HCT116 (cell line): Measurements from ENCODE around the gene RAD21L1. TPM values are rescaled to one million over a fixed set of nuclear protein-coding genes. Genes with fewer than 3 reads are reported as not detected.

ENCODE experiments used
- ATAC-seq: fragments of 200-7000 bp; cut with Tn5 transposase; 2 replicates; pipeline ENCODE4 v1.9.1; 2020; ENCODE audit warnings: mild to moderate bottlenecking, moderate library complexity
- BruUV-seq: library from RNA; stranded (reverse); fragments of 400-500 nt; replicated peaks from 2 replicates; lab custom pipeline; 2021; lab: Mats Ljungman, UMichigan
- CTCF ChIA-PET: fragments of 300-600 bp; sonication (Branson Sonifier 250); formaldehyde crosslinking; loops from one replicate; lab custom pipeline; 2021; ENCODE audit warnings: antibody characterized with exemption; lab: Charles Lee
- POLR2A ChIA-PET: fragments of 300-600, 350-600 bp; sonication (Branson Sonifier 250); formaldehyde crosslinking; loops from one replicate; lab custom pipeline; 2021; ENCODE audit warnings: antibody characterized with exemption; lab: Charles Lee
- RAD21 ChIA-PET, 2 experiments: fragments of 300-600 bp; sonication (Branson Sonifier 250); formaldehyde crosslinking; loops; one replicate each; lab custom pipeline; 2023; ENCODE audit warnings: low total read pairs in 2 of 2; ENCODE audit not compliant: uncharacterized antibody in 2 of 2, unreplicated experiment in 2 of 2, low non-redundant PET in 1 of 2; lab: Charles Lee
- DNase-seq: peaks from one replicate; pipeline ENCODE4 v3.0.0-alpha.2; 2010; ENCODE audit warnings: low read depth, low spot score
- H2AFZ ChIP-seq: fragments of 200-600 bp; shearing (Covaris generic), sonication (generic); 2 replicates; pipeline ENCODE4 v1.6.1; 2017; ENCODE audit warnings: low read depth, mixed run types, mixed read lengths, antibody characterized with exemption, low read length; ENCODE audit not compliant: poor library complexity, severe bottlenecking
- H3K27ac ChIP-seq: 2 replicates; pipeline ENCODE4 v1.5.1; 2012; ENCODE audit warnings: low read depth, low read length
- H3K27me3 ChIP-seq: fragments of 200-600 bp; sonication (generic); 2 replicates; pipeline ENCODE4 v1.6.1; 2016; ENCODE audit warnings: mixed run types, low read length, mixed read lengths; ENCODE audit not compliant: insufficient read depth
- H3K36me3 ChIP-seq, 2 experiments: fragments of 200-500 bp in 1 of 2; fragments of 200-600 bp in 1 of 2; sonication (Bioruptor generic) in 1 of 2; sonication (generic) in 1 of 2; 2 replicates each; pipeline versions ENCODE4 v1.5.1 to v1.6.1; 2014 to 2016; ENCODE audit warnings: low read length in 2 of 2, inconsistent platforms in 1 of 2, mixed read lengths in 1 of 2, mixed run types in 1 of 2; ENCODE audit not compliant: insufficient read depth in 2 of 2, control insufficient read depth in 1 of 2
- H3K4me1 ChIP-seq, 2 experiments: fragments of 200-600 bp in 1 of 2; sonication (generic) in 1 of 2; 2 replicates each; pipeline versions ENCODE4 v1.5.1 to v1.6.1; 2012 to 2017; ENCODE audit warnings: low read length in 2 of 2, inconsistent platforms in 1 of 2, mild to moderate bottlenecking in 1 of 2, mixed read lengths in 1 of 2, mixed run types in 1 of 2, moderate library complexity in 1 of 2; ENCODE audit not compliant: insufficient read depth in 2 of 2, control insufficient read depth in 1 of 2
- H3K4me2 ChIP-seq: fragments of 200-600 bp; sonication (generic); 2 replicates; pipeline ENCODE4 v1.6.1; 2017; ENCODE audit warnings: mixed run types, low read length, mixed read lengths
- H3K4me3 ChIP-seq, 2 experiments: fragments of 200-600 bp in 1 of 2; sonication (generic) in 1 of 2; replicated peaks in 1 of 2; 2 replicates each; pipeline ENCODE4 v1.5.1; 2011 to 2016; ENCODE audit warnings: low read length in 2 of 2, control low read depth in 1 of 2, low read depth in 1 of 2, mild to moderate bottlenecking in 1 of 2, mixed read lengths in 1 of 2, mixed run types in 1 of 2
- H3K79me2 ChIP-seq: fragments of 200-600 bp; sonication (generic); 2 replicates; pipeline ENCODE4 v1.6.1; 2017; ENCODE audit warnings: mild to moderate bottlenecking, mixed run types, low read length, moderate library complexity, mixed read lengths; ENCODE audit not compliant: insufficient read depth
- H3K9ac ChIP-seq: fragments of 200-600 bp; sonication (generic); 2 replicates; pipeline ENCODE4 v1.6.1; 2016; ENCODE audit warnings: low read length, mixed read lengths
- H3K9me2 ChIP-seq: fragments of 200-600 bp; sonication (generic), shearing (Covaris generic); 2 replicates; pipeline ENCODE4 v1.6.1; 2017; ENCODE audit warnings: mixed run types, mild to moderate bottlenecking, moderate library complexity; ENCODE audit not compliant: insufficient read depth
- H3K9me3 ChIP-seq, 2 experiments: fragments of 200-500 bp in 1 of 2; fragments of 200-600 bp in 1 of 2; sonication (Bioruptor generic) in 1 of 2; sonication (generic) in 1 of 2; 2 replicates each; pipeline ENCODE4 v1.6.1; 2014 to 2017; ENCODE audit warnings: low read length in 2 of 2, mixed read lengths in 2 of 2, inconsistent platforms in 1 of 2, low read depth in 1 of 2, mild to moderate bottlenecking in 1 of 2, mixed run types in 1 of 2, moderate library complexity in 1 of 2; ENCODE audit not compliant: control insufficient read depth in 1 of 2, insufficient read depth in 1 of 2
- H4K20me1 ChIP-seq: fragments of 200-600 bp; sonication (generic), shearing (Covaris generic); 2 replicates; pipeline ENCODE4 v1.6.1; 2017; ENCODE audit warnings: mixed run types, mild to moderate bottlenecking, moderate library complexity; ENCODE audit not compliant: insufficient read depth
- ATF3 ChIP-seq: IDR thresholded peaks from 2 replicates; pipeline ENCODE4 v1.6.1; 2012
- CBX3 ChIP-seq: IDR thresholded peaks from 2 replicates; pipeline ENCODE4 v1.6.1; 2012; ENCODE audit warnings: low read depth
- CEBPB ChIP-seq: IDR thresholded peaks from 2 replicates; pipeline ENCODE4 v1.6.1; 2012; ENCODE audit warnings: low read depth
- CTCF ChIP-seq, 3 experiments: fragments of 200-600 bp in 1 of 3; sonication (generic) in 1 of 3; IDR thresholded peaks in 2 of 3; conservative IDR thresholded peaks in 1 of 3; 2 replicates each; pipeline ENCODE4 v1.5.1; 2012 to 2017; ENCODE audit warnings: low read depth in 2 of 3, low read length in 2 of 3, antibody characterized with exemption in 1 of 3, borderline replicate concordance in 1 of 3, control low read depth in 1 of 3, mild to moderate bottlenecking in 1 of 3, mixed read lengths in 1 of 3, mixed run types in 1 of 3, moderate library complexity in 1 of 3; ENCODE audit not compliant: insufficient read depth in 1 of 3
- EZH2 ChIP-seq: fragments of 200-600 bp; sonication (generic); IDR thresholded peaks from 2 replicates; pipeline ENCODE4 v1.6.1; 2017; ENCODE audit warnings: antibody characterized with exemption, mixed run types
- EZH2phosphoT487 ChIP-seq: fragments of 200-600 bp; IDR thresholded peaks from 2 replicates; pipeline ENCODE4 v1.6.1; 2018; ENCODE audit warnings: antibody characterized with exemption, borderline replicate concordance
- FOSL1 ChIP-seq: IDR thresholded peaks from 2 replicates; pipeline ENCODE4 v1.6.1; 2012; ENCODE audit warnings: low read depth
- JUND ChIP-seq: IDR thresholded peaks from 2 replicates; pipeline ENCODE4 v1.6.1; 2012
- MAX ChIP-seq: IDR thresholded peaks from 2 replicates; pipeline ENCODE4 v1.6.1; 2012
- RAD21 ChIP-seq: IDR thresholded peaks from 2 replicates; pipeline ENCODE4 v1.6.1; 2012; ENCODE audit warnings: low read depth, mild to moderate bottlenecking
- REST ChIP-seq: IDR thresholded peaks from 2 replicates; pipeline ENCODE4 v1.6.1; 2012; ENCODE audit warnings: low read depth
- SIN3A ChIP-seq: IDR thresholded peaks from 2 replicates; pipeline ENCODE4 v1.6.1; 2012; ENCODE audit warnings: low read depth
- SP1 ChIP-seq: IDR thresholded peaks from 2 replicates; pipeline ENCODE4 v1.6.1; 2012; ENCODE audit warnings: low read depth
- SRF ChIP-seq: IDR thresholded peaks from 2 replicates; pipeline ENCODE4 v1.6.1; 2012; ENCODE audit warnings: low read depth
- TCF7L2 ChIP-seq: IDR thresholded peaks from 2 replicates; pipeline ENCODE4 v1.7.0; 2011; ENCODE audit warnings: borderline replicate concordance, inconsistent platforms; ENCODE audit not compliant: insufficient read depth, insufficient read length; ENCODE audit errors: extremely low read depth
- ZBTB33 ChIP-seq: IDR thresholded peaks from 2 replicates; pipeline ENCODE4 v1.6.1; 2011; ENCODE audit warnings: mild to moderate bottlenecking, low read length, moderate library complexity; ENCODE audit not compliant: insufficient replicate concordance; ENCODE audit errors: extremely low read depth
- ZFX ChIP-seq: fragments of 450-650 bp; IDR thresholded peaks from 2 replicates; pipeline ENCODE4 v1.6.1; 2017
- ZNF274 ChIP-seq: fragments of 200-500 bp; sonication (Bioruptor generic); IDR thresholded peaks from 2 replicates; pipeline ENCODE4 v1.6.1; 2014; ENCODE audit warnings: mild to moderate bottlenecking, low read depth, low read length, inconsistent platforms
- intact Hi-C: fragments of 100-400 bp; cut with micrococcal nuclease; formaldehyde crosslinking; loops from 2 replicates; pipeline ENCODE4 v1.10.0; 2022
- total RNA-seq: library from RNA; stranded (reverse); gene quantifications from one replicate; pipeline ENCODE4 v1.2.1, GENCODE V29; 2021; ENCODE audit not compliant: unreplicated experiment

Gene RAD21L1
- total RNA-seq, 1 experiment from 2014 or later, result 0.17 TPM

- BruUV-seq, result no TSS peak
- Histone ChIP-seq H3K9ac (no peak overlapping the region), H2AFZ (no peak overlapping the region), H3K4me2 (no peak overlapping the region), H3K27me3 (no peaks in the 10 kb centered on the region), H4K20me1 (no peaks in the 10 kb centered on the region; the same call in 1 of the 2 replicates), H3K9me3 (no peaks in the 10 kb centered on the region), H3K4me3 (no peak overlapping the region), H3K27ac (no peak overlapping the region), H3K9me2 (no peaks in the 10 kb centered on the region), H3K4me1 (peaks cover 8 to 11% of the 10 kb centered on the region in 2 experiments), H3K36me3 (no peaks in the 10 kb centered on the region), H3K79me2 (no peaks in the 10 kb centered on the region)
- DNase-seq, result no peak
- ChIA-PET CTCF (interaction anchor here (1.0 kb wide), 1 partner anchor 10 kb away, joined by 3 read pairs; no protein-coding TSS in a partner anchor), POLR2A (no interaction called here), RAD21 (no interaction called here)
- ATAC-seq, result no peak
- TF ChIP-seq MAX, result no peak
- TF ChIP-seq FOSL1, result no peak
- no peak for TF ChIP-seq SIN3A
- no peak for TF ChIP-seq RAD21
- no peak for TF ChIP-seq ZBTB33
- no peak for TF ChIP-seq ZFX
- no peak for TF ChIP-seq REST
- TF ChIP-seq CTCF (IDR thresholded peaks at IDR 0.05 in 2 of 3, conservative IDR thresholded peaks at IDR 0.05 in 1 of 3; ENCODE audit: borderline replicate concordance in 1 of 3, insufficient read depth in 1 of 3, low read depth in 2 of 3, low read length in 2 of 3), result no peak
- no peak for TF ChIP-seq TCF7L2
- no peak for TF ChIP-seq CEBPB
- TF ChIP-seq CBX3, result no peak
- no peak for TF ChIP-seq SP1
- TF ChIP-seq EZH2, result no peak
- no peak for TF ChIP-seq JUND
- TF ChIP-seq EZH2phosphoT487, result no peak
- no peak for TF ChIP-seq SRF
- TF ChIP-seq ATF3, result no peak
- no peak for TF ChIP-seq ZNF274
- intact Hi-C loops, result no loop called here
Measured at GRCh38 chr20:1302685-1303541, 77.1 kb downstream of the RAD21L1 start.
